GM18519 (cell line): ENCODE measurements around the gene CD37.

Source experiments
- ATAC-seq: cut with Tn5 transposase; IDR thresholded peaks from one replicate; pipeline ENCODE4 v1.9.1; 2021; ENCODE audit warnings: mild to moderate bottlenecking, moderate library complexity; ENCODE audit not compliant: unreplicated experiment, low FRiP score

The CD37 gene

GRCh38 chr19:49344505-49345423, 9.6 kb downstream of the CD37 start:
- ATAC-seq, result no peak

DNA sequence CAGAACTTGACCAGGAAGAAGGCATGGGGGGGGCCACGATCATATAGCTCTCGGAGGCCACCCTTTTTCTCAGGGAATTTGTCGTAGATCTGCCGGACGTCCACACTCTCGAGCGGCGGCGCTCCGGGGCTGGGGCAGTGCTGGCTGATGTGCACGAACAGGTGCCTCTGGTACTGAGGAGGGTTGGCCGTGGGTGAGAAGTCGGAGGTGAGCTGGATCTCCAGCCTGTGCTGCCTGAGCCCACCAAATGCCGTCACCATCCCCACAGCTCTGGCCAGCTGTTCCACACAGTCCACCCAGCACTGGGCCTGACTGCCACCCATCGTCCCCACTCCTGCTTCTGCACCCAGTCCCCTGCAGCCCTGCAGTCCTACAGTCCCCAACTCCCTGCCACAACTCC, 12.0 kb downstream of the CD37 start:
- no peak for ATAC-seq

DNA sequence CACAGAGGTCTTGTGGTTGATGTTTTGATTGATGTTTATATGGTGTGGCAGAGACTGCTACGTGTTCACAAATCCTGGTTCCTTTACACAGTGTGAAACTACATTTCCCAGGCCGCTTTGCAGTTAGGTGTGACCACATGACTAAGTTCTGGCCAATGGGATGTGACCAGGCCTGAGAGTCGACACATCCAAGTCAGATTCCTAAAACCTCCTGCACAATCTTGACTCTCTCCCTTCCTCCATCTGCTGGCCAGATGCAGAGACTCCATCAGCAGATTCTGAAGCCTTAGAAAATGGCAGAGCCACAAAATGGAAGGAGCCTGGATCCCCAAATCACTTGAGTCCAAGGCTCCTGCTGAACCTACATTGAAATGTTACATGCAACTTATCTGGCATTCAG, 12.6 kb downstream of the CD37 start:
- ATAC-seq, result no peak

GRCh38 chr19:49348305-49349189, 13.3 kb downstream of the CD37 start:
- ATAC-seq, result no peak

DNA sequence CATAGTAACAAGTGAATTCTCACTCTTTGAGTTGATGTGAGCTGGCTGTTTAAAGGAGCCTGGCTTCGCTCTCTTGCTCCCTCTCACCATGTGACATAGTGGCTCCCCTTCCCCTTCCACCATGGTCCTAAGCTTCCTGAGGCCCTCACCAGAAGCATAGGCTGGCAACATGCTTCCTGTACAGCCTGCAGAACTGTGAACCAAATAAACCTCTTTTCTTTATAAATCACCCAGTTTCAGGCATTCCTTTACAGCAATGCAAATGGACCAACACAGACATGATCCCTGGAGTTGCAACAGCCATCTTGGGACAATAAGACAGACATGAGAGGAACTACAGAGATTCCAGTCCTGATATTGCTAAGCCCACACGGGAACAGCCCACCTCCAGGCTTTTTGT, 14.4 kb downstream of the CD37 start:
- no peak for ATAC-seq

- no peak for ATAC-seq
These were observed 20.7 kb downstream of the CD37 start for GRCh38 chr19:49355909-49356353.

- no peak for ATAC-seq
These were observed 21.2 kb downstream of the CD37 start for GRCh38 chr19:49356382-49356781.

DNA sequence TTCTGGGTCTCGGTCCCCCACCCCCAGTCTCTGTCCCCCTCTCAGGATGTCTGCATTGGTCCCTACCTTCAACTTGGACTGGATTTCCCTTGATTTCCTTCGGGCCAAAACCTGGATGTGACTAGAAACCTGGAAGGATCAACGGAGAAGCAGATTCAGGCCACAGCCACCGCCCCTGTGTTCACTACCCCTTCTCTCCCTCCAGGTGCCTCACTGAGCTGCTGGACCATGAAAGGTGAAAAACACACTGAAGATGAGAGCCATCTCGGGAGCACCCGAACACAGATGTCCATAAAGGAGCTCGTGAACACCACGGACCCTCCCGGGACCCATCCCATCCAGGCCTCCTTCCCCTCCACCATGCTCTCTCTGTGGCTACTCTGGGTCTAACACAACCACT, 22.0 kb downstream of the CD37 start:
- ATAC-seq, result no peak

DNA sequence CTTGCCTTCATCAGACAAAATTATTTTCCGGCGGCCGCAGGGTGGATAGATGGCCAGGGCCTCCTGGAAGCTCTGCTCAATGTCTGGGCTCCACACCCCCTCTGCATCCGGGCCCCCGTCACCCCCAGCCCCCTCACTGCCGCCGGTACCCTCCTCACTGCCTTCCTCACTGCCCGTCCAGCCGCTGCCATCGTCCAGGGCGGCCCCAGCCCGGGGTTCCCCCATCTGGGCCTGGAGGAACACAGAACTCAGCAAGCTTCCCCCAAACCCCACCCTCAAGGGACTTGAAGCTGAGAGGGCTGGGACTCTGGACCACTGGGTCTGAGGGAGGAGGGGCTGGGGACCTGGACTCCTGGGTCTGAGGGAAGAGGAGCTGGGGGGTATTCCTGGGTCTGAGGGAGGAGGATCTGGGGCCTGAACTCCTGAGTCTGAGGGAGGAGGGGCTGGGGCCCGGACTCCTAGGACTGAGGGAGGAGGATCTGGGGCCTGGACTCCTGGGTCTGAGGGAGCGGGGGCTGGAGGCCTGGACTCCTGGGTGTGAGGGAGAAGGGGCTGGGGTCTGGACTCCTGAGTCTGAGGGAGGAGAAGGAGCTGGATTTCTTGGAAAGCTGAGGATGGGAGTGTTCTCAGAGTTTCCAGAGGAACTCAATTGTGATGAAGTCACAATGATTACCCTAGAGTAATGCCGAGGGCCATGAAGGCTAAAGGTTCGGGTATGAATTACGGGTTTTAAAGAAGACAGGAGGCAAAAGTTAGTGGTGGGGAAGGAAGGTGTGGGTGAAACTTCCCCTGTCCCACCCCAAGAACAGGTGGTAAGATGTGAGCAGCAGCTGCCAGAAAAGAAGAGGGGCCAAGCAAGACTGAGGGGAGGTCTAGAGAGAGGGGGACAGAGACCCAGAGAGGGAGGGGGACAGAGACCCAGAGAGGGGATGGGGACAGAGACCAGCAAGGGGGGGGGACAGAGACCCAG, 24.9 kb downstream of the CD37 start:
- ATAC-seq, result no peak

GRCh38 chr19:49361438-49362047, 26.3 kb downstream of the CD37 start:
- no peak for ATAC-seq

DNA sequence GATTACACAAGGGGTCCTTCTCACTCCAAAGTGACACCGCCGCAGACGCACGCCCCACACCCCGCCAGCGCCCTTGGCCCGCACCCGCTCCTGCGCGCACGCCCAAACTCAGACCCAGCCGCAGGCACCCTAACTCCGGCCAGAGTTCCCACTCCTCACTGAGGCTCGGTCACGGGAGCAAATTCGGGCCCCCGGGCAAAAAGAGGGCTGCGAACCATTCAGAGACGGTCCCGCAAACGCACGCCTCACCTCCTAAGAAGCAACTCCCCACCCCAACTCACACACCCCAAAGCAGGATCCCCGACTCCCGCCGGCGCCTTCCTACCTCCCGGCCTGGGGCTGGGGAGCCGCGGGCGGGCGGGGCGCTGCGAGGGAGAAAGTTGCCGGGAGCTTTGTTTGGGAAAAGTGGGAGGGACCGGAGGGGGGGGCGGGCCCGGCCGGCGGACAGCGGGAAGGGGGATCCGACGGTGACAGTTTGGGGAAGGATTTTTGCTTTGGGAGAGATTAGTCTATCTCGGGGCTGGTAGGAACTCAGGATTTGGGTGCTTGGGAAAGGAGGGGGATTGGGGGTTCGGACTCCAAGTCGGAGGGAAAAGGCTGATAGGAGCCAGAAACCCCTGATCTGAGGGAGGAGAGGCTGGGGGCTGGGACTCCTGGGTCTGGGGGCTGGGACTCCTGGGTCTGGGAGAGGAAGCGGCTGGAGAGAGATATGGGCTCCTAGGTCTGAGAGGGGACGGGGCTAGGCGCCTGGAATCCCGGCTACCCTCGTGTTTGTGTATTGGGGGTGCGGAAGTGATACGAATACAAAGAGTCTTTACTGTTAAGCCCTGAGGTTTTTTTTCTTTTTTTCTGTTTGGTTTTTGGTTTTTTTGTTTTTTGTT, 27.1 kb downstream of the CD37 start, which contains the start of gene TEAD2:
Gene TEAD2 (minus strand): TSS at position 369 of the 881 bp plus-strand sequence. CDS start 2,341 bp downstream, outside the sequence.
- no peak for ATAC-seq

- no peak for ATAC-seq
These were observed 27.7 kb downstream of the CD37 start for GRCh38 chr19:49362929-49363267.

DNA sequence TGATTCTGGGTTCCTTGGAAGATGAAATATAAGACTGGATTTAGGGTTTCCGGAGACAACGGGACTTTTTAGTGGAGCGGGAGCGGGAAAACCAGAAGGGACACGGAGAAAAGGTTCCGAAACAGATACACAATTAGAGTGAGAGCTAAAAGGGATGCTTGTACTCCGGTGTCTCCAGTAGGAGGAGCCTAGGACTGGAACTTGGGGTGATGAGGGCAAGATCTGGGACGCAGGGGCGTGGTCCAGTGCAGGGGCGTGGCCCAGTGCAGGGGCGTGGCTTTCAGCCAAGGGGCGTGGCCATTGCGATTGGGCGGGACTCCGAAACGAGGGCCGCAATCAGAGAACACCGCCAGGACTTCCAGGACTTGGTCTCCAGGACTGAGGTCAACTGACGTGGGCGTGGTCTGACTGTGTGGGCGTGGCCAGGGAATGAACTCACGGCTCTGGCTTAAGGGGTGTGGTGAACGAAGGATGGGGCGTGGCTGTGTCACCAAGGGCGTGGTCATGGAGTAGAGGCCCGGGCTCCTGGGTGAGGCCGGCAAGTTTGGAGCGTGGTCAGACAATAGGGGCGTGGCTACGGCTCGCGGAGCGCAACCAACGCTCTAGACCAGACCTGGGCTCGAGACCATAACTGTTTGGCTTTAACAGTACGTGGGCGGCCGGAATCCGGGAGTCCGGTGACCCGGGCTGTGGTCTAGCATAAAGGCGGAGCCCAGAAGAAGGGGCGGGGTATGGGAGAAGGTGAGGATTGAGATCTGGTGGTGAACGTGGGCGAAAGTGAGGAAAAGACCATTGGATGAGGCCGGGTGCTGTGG, 28.3 kb downstream of the CD37 start, which contains the start of gene DKKL1:
Gene DKKL1 (plus strand): TSS at position 610 of the 815 bp plus-strand sequence. CDS start 122 bp downstream, at position 732.
- no peak for ATAC-seq

- no peak for ATAC-seq
These were observed 29.0 kb downstream of the CD37 start for GRCh38 chr19:49364083-49364737.

GRCh38 chr19:49366110-49366509, 30.9 kb downstream of the CD37 start:
- no peak for ATAC-seq

- ATAC-seq, result no peak
These were observed 33.6 kb downstream of the CD37 start for GRCh38 chr19:49368711-49369358.

DNA sequence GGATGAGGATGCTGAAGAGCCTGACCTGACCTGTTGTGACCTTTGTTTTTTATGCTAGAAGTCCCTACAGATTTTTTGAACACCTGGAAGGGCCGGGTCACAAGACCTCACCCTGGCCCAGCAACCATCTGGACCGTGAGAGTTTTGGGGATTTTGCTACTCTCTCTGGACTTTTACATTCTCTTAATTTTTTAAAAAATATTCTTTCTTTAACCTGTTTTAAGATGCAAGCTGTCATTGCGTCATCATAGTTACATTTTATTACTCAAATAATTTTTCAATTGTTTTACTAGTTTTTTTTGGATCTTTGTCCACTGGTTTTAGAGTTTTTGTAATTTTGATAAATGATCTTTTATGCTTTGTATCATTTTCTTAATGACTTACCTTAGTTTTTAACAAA, 36.0 kb downstream of the CD37 start:
- no peak for ATAC-seq
